OCI-LY1 (cell line): ENCODE measurements around the gene TRIOBP.
A peak's percentile ranks its signal among the peaks of the same experiment; 100 is the strongest.

Source experiments
- CTCF ChIP-seq: fragments of 200-600 bp; sonication (generic), shearing (Covaris generic); IDR thresholded peaks from 2 replicates; pipeline ENCODE4 v1.5.1; 2017; ENCODE audit warnings: mild to moderate bottlenecking, antibody characterized with exemption, low read length, moderate library complexity, mixed read lengths
- EZH2 ChIP-seq: fragments of 200-600 bp; sonication (generic), shearing (Covaris generic); IDR thresholded peaks from 2 replicates; pipeline ENCODE4 v1.8.0; 2017; ENCODE audit warnings: borderline replicate concordance, mixed run types, mild to moderate bottlenecking, antibody characterized with exemption, low read length, moderate library complexity, mixed read lengths

DNA sequence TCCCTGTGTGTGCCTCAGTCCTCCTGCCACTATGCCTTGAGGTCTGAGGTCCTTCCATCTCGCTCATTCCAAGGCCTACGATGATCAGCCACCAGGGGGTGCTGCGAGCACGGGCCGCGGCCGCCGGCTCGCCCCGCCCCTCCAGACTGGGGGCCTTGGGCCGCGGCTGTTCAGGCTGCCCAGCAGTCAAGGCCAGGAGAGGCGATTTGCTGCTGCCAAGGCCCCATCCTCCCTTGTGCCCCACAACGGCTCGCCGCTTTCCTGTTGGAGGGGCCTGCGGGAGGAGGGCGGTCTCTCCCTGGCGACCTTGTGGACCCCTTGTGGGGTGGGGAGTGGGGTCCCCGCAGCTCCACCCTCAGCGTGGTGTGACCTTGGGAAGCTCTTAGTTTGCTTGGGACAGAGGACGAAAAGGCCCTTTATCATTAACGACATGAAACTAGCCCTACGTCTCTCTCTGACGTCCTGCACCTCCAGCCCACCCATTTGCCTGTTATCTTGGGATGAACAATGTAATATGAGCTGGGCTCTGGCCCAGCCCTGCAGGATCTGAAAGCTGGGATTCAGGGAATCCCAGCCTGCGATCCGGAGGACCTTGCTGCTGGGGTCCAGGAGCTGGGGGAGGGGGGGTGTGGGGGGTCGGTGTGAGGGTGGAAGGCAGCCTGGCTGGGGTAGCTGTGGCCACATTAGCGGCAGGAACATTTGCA, 121.0 kb downstream of the TRIOBP start:
- TF ChIP-seq CTCF: peak; percentile 91
- TF ChIP-seq EZH2: no peak
